Gastroesophageal sphincter (tissue), 4 donors: ENCODE results near the gene GNAQ. TPM values are rescaled to one million over a fixed set of nuclear protein-coding genes. Genes with fewer than 3 reads are reported as not detected.

ENCODE experiments used
- ATAC-seq: fragments of 150-250 bp; one replicate; pipeline ENCODE4 v1.9.1; 2016; ENCODE audit warnings: mild to moderate bottlenecking, moderate library complexity
- H3K27ac ChIP-seq, 4 donors: fragments of 200-600 bp; sonication (generic) in 3 of 4; 1 replicate in 3 of 4; 2 replicates in 1 of 4; pipeline ENCODE4 v1.5.1; 2016 to 2019
- H3K27me3 ChIP-seq: fragments of 200-600 bp; sonication (generic); one replicate; pipeline ENCODE4 v1.5.1; 2019
- H3K36me3 ChIP-seq, 2 donors: fragments of 200-600 bp; sonication (generic); one replicate each; pipeline ENCODE4 v1.5.1; 2019; ENCODE audit warnings: control low read depth in 1 of 2
- H3K4me1 ChIP-seq, 3 donors: fragments of 200-600 bp; sonication (generic); 1 replicate in 2 of 3; 2 replicates in 1 of 3; pipeline ENCODE4 v1.5.1; 2016 to 2019; ENCODE audit warnings: control low read depth in 2 of 3
- H3K4me3 ChIP-seq, 2 donors: fragments of 200-600 bp; sonication (generic); one replicate each; pipeline ENCODE4 v1.5.1; 2019; ENCODE audit warnings: mild to moderate bottlenecking in 1 of 2, moderate library complexity in 1 of 2
- H3K9me3 ChIP-seq, 3 donors: fragments of 200-600 bp; sonication (generic); one replicate each; pipeline ENCODE4 v1.5.1; 2017 to 2019; ENCODE audit warnings: control low read depth in 2 of 3
- CTCF ChIP-seq, 4 experiments: fragments of 200-600 bp in 2 of 4; fragments of 450-650 bp in 2 of 4; sonication (generic) in 1 of 4; IDR thresholded peaks; one replicate each; pipeline ENCODE4 v1.5.1; 2017 to 2019; ENCODE audit warnings: antibody characterized with exemption in 4 of 4, mild to moderate bottlenecking in 2 of 4, moderate library complexity in 2 of 4
- EP300 ChIP-seq: sonication (generic); formaldehyde crosslinking; IDR thresholded peaks from one replicate; pipeline ENCODE4 v1.6.1; 2017; ENCODE audit warnings: antibody characterized with exemption, mild to moderate bottlenecking
- POLR2A ChIP-seq, 2 donors: fragments of 450-650 bp; IDR thresholded peaks; one replicate each; pipeline ENCODE4 v1.6.1; 2017; ENCODE audit warnings: antibody characterized with exemption in 2 of 2, mild to moderate bottlenecking in 2 of 2, moderate library complexity in 1 of 2
- POLR2AphosphoS5 ChIP-seq: sonication (generic); formaldehyde crosslinking; IDR thresholded peaks from one replicate; pipeline ENCODE4 v1.6.1; 2017; ENCODE audit warnings: antibody characterized with exemption
- WGBS, 2 donors: methylation state at CpG; one replicate each; pipeline ENCODE4 v1.1.5; 2018; ENCODE audit warnings: low coverage in 1 of 2; 5-methylcytosine and 5-hydroxymethylcytosine counted together
- total RNA-seq, 4 donors: library from RNA; depleted of rRNA; stranded (reverse); fragments of >200 nt; gene quantifications; one replicate each; pipeline ENCODE4 v1.1.0, GENCODE V29; 2016

The GNAQ gene
- total RNA-seq, 4 donors from 2014 or later = 57.6 to 86.4 (median 70.8) TPM

- TF ChIP-seq CTCF (IDR thresholded peaks at IDR 0.05) = no peak
- no peak for TF ChIP-seq EP300
- no peak for TF ChIP-seq POLR2AphosphoS5
- no peak for TF ChIP-seq POLR2A (IDR thresholded peaks at IDR 0.05)
- H3K36me3 ChIP-seq = no peaks in the 10 kb centered on the region
- no peak overlapping the region for H3K4me3 ChIP-seq
- WGBS, 2 donors = 65 to 72% methylated on average over 4 to 5 of the region's 5 CpGs
- H3K27ac ChIP-seq = no peak overlapping the region
- H3K9me3 ChIP-seq = no peaks in the 10 kb centered on the region
- H3K4me1 ChIP-seq = no peaks in the 10 kb centered on the region
- no peak for ATAC-seq
- H3K27me3 ChIP-seq = no peaks in the 10 kb centered on the region
Measured at GRCh38 chr9:77680581-77680980, 351.0 kb downstream of the GNAQ start.

GRCh38 chr9:77679661-77680368 is 351.8 kb downstream of the GNAQ start:
- H3K4me3 ChIP-seq = no peak overlapping the region
- 74 to 79% methylated on average over 6 to 9 of the region's 9 CpGs for WGBS, 2 donors
- no peaks in the 10 kb centered on the region for H3K9me3 ChIP-seq
- no peak overlapping the region for H3K27ac ChIP-seq
- no peaks in the 10 kb centered on the region for H3K27me3 ChIP-seq
- TF ChIP-seq EP300 (no peak), POLR2A (IDR thresholded peaks at IDR 0.05) (no peak), POLR2AphosphoS5 (no peak), CTCF (IDR thresholded peaks at IDR 0.05) (no peak)
- no peak for ATAC-seq
- no peaks in the 10 kb centered on the region for H3K36me3 ChIP-seq
- H3K4me1 ChIP-seq = peaks cover 0 to under 1% (median 0%) of the 10 kb centered on the region in 3 donors

GRCh38 chr9:77679088-77679487 is 352.5 kb downstream of the GNAQ start:
- H3K4me1 ChIP-seq = peaks cover 0 to 7% (median 0%) of the 10 kb centered on the region in 3 donors
- TF ChIP-seq CTCF (IDR thresholded peaks at IDR 0.05) = no peak
- no peak for TF ChIP-seq POLR2A (IDR thresholded peaks at IDR 0.05)
- no peak for TF ChIP-seq POLR2AphosphoS5
- no peak for TF ChIP-seq EP300
- no peak for ATAC-seq
- no peaks in the 10 kb centered on the region for H3K27me3 ChIP-seq
- no peaks in the 10 kb centered on the region for H3K9me3 ChIP-seq
- WGBS, 2 donors = 71 to 75% methylated on average over 2 of the region's 2 CpGs
- H3K4me3 ChIP-seq = no peak overlapping the region
- H3K27ac ChIP-seq = no peak overlapping the region
- no peaks in the 10 kb centered on the region for H3K36me3 ChIP-seq

- no peaks in the 10 kb centered on the region for H3K9me3 ChIP-seq
- WGBS, 2 donors = 42 to 67% methylated on average over 5 to 7 of the region's 7 CpGs
Measured at GRCh38 chr9:77677957-77678535, 353.6 kb downstream of the GNAQ start.

GRCh38 chr9:77677397-77677796 is 354.2 kb downstream of the GNAQ start:
- WGBS, 2 donors = 69% methylated on average over 4 of the region's 4 CpGs; no CpG with 5 or more reads in 1 of the 2 donors
- peaks cover 0 to 17% (median 0%) of the 10 kb centered on the region in 3 donors for H3K4me1 ChIP-seq
- TF ChIP-seq CTCF (IDR thresholded peaks at IDR 0.05) = no peak
- no peak for TF ChIP-seq POLR2AphosphoS5
- no peak for TF ChIP-seq POLR2A (IDR thresholded peaks at IDR 0.05)
- no peak for TF ChIP-seq EP300
- H3K4me3 ChIP-seq = no peak overlapping the region
- H3K36me3 ChIP-seq = no peaks in the 10 kb centered on the region
- ATAC-seq = no peak
- no peak overlapping the region for H3K27ac ChIP-seq
- H3K9me3 ChIP-seq = no peaks in the 10 kb centered on the region
- H3K27me3 ChIP-seq = no peaks in the 10 kb centered on the region

More at GRCh38 chr9:77677957-77678535, 353.6 kb downstream of the GNAQ start:
- Histone ChIP-seq H3K36me3 (no peaks in the 10 kb centered on the region), H3K27ac (no peak overlapping the region), H3K4me3 (no peak overlapping the region), H3K4me1 (peaks cover 0 to 17% (median 0%) of the 10 kb centered on the region in 3 donors), H3K27me3 (no peaks in the 10 kb centered on the region)
- peak; percentile 54 for ATAC-seq
- TF ChIP-seq EP300 (no peak), POLR2AphosphoS5 (peak; percentile 22), POLR2A (IDR thresholded peaks at IDR 0.05) (no peak)
